Type B pancreatic cell (in vitro differentiated cells): ENCODE results near the gene NIPAL1. TPM values are rescaled to one million over a fixed set of nuclear protein-coding genes. Genes with fewer than 3 reads are reported as not detected.
A peak's percentile ranks its signal among the peaks of the same experiment; 100 is the strongest.

Experiments
- DNase-seq: peaks from one replicate; pipeline ENCODE4 v3.0.0; 2021; ENCODE audit warnings: mixed read lengths; ENCODE audit not compliant: unreplicated experiment; ENCODE audit errors: extremely low spot score
- H3K27ac Mint-ChIP-seq: 2 replicates; pipeline ENCODE4 v1.8.0; 2021; ENCODE audit warnings: mild to moderate bottlenecking, mixed read lengths
- H3K27me3 Mint-ChIP-seq: 2 replicates; pipeline ENCODE4 v1.8.0; 2021; ENCODE audit warnings: mixed read lengths
- H3K36me3 Mint-ChIP-seq: 2 replicates; pipeline ENCODE4 v1.8.0; 2021; ENCODE audit warnings: mixed read lengths
- H3K4me1 Mint-ChIP-seq: one replicate; pipeline ENCODE4 v1.8.0; 2021; ENCODE audit warnings: mixed read lengths; ENCODE audit not compliant: unreplicated experiment
- H3K4me3 Mint-ChIP-seq: 2 replicates; pipeline ENCODE4 v1.8.0; 2021; ENCODE audit warnings: mild to moderate bottlenecking, mixed read lengths
- H3K9me3 Mint-ChIP-seq: 2 replicates; pipeline ENCODE4 v1.8.0; 2021; ENCODE audit warnings: mixed read lengths
- CTCF ChIP-seq: fragments of 200-600 bp; sonication (generic); conservative IDR thresholded peaks from 2 replicates; pipeline ENCODE4 v1.5.0; 2021; ENCODE audit warnings: antibody characterized with exemption, mild to moderate bottlenecking
- total RNA-seq: library from RNA; stranded (reverse); gene quantifications from 2 replicates; pipeline ENCODE4 v1.2.1, GENCODE V29; 2021; ENCODE audit warnings: low replicate concordance

Gene NIPAL1
- total RNA-seq, 1 donor from 2014 or later = 13.9 TPM

- Mint-ChIP-seq H3K27me3 (no peaks in the 10 kb centered on the region), H3K36me3 (peaks cover 5% of the 10 kb centered on the region), H3K4me1 (peaks cover 4% of the 10 kb centered on the region), H3K27ac (peak overlapping the region; percentile 84), H3K9me3 (peaks cover 4% of the 10 kb centered on the region), H3K4me3 (peak overlapping the region; percentile 73)
- no peak for DNase-seq
- TF ChIP-seq CTCF = no peak
Observed at GRCh38 chr4:48058617-48059530, 42.3 kb downstream of the NIPAL1 start.

GRCh38 chr4:48064349-48064748 lies 47.8 kb downstream of the NIPAL1 start:
- Mint-ChIP-seq H3K4me1 (peaks cover under 1% of the 10 kb centered on the region), H3K27ac (no peak overlapping the region), H3K27me3 (no peaks in the 10 kb centered on the region), H3K36me3 (peaks cover 1% of the 10 kb centered on the region), H3K4me3 (no peak overlapping the region), H3K9me3 (peaks cover under 1% of the 10 kb centered on the region)
- DNase-seq = no peak
- no peak for TF ChIP-seq CTCF

GRCh38 chr4:48065587-48066052 lies 49.0 kb downstream of the NIPAL1 start:
- no peak for DNase-seq
- no peaks in the 10 kb centered on the region for H3K36me3 Mint-ChIP-seq
- no peak overlapping the region for H3K27ac Mint-ChIP-seq
- H3K27me3 Mint-ChIP-seq = no peaks in the 10 kb centered on the region
- H3K4me3 Mint-ChIP-seq = no peak overlapping the region
- no peaks in the 10 kb centered on the region for H3K4me1 Mint-ChIP-seq
- no peaks in the 10 kb centered on the region for H3K9me3 Mint-ChIP-seq
- no peak for TF ChIP-seq CTCF

GRCh38 chr4:48067536-48067935 lies 51.0 kb downstream of the NIPAL1 start:
- Mint-ChIP-seq H3K4me1 (no peaks in the 10 kb centered on the region), H3K27me3 (no peaks in the 10 kb centered on the region), H3K9me3 (no peaks in the 10 kb centered on the region), H3K27ac (no peak overlapping the region), H3K4me3 (no peak overlapping the region), H3K36me3 (no peaks in the 10 kb centered on the region)
- no peak for DNase-seq
- no peak for TF ChIP-seq CTCF

- no peak for TF ChIP-seq CTCF
- H3K36me3 Mint-ChIP-seq = no peaks in the 10 kb centered on the region
- no peak for DNase-seq
- H3K27me3 Mint-ChIP-seq = no peaks in the 10 kb centered on the region
- no peaks in the 10 kb centered on the region for H3K9me3 Mint-ChIP-seq
- H3K27ac Mint-ChIP-seq = no peak overlapping the region
- H3K4me1 Mint-ChIP-seq = no peaks in the 10 kb centered on the region
- no peak overlapping the region for H3K4me3 Mint-ChIP-seq
Observed at GRCh38 chr4:48068182-48068581, 51.6 kb downstream of the NIPAL1 start.
